Aorta (tissue), 5 donors: ENCODE data around the gene PI16. TPM values are rescaled to one million over a fixed set of nuclear protein-coding genes. Genes with fewer than 3 reads are reported as not detected.

Experiments
- ATAC-seq: fragments of 200-7000 bp; cut with Tn5 transposase; one replicate; pipeline ENCODE4 v1.9.1; 2022; ENCODE audit warnings: moderate library complexity; ENCODE audit not compliant: low FRiP score
- DNase-seq, 2 donors: peaks; one replicate each; pipeline ENCODE4 v3.0.0-alpha.2; 2020
- H3K27ac ChIP-seq, 2 donors: one replicate each; pipeline ENCODE4 v1.5.1; 2013; ENCODE audit warnings: low read length in 2 of 2, mild to moderate bottlenecking in 2 of 2, moderate library complexity in 2 of 2, control low read depth in 1 of 2, inconsistent platforms in 1 of 2, low read depth in 1 of 2
- H3K27me3 ChIP-seq, 2 donors: one replicate each; pipeline ENCODE4 v1.6.1; 2013; ENCODE audit warnings: control low read depth in 1 of 2, low read length in 1 of 2, mild to moderate bottlenecking in 1 of 2, moderate library complexity in 1 of 2; ENCODE audit not compliant: insufficient read depth in 2 of 2, control insufficient read depth in 1 of 2
- H3K36me3 ChIP-seq, 2 donors: one replicate each; pipeline ENCODE4 v1.6.1; 2013; ENCODE audit warnings: control low read depth in 1 of 2, low read length in 1 of 2, mild to moderate bottlenecking in 1 of 2; ENCODE audit not compliant: insufficient read depth in 2 of 2, control insufficient read depth in 1 of 2
- H3K4me1 ChIP-seq, 2 donors: one replicate each; pipeline ENCODE4 v1.6.1; 2013; ENCODE audit warnings: low read length in 2 of 2, control low read depth in 1 of 2, mild to moderate bottlenecking in 1 of 2, moderate library complexity in 1 of 2; ENCODE audit not compliant: insufficient read depth in 2 of 2, control insufficient read depth in 1 of 2
- H3K4me3 ChIP-seq, 2 donors: one replicate each; pipeline ENCODE4 v1.5.1; 2013; ENCODE audit warnings: low read length in 2 of 2, control low read depth in 1 of 2, mild to moderate bottlenecking in 1 of 2
- H3K9me3 ChIP-seq: one replicate; pipeline ENCODE4 v1.6.1; 2013; ENCODE audit warnings: mild to moderate bottlenecking, low read length; ENCODE audit not compliant: control insufficient read depth
- WGBS, 2 donors: extraction: QIAGEN DNeasy Blood & Tissue Kit; methylation state at CpG; one replicate each; pipeline ENCODE4 v1.1.7; 2013; 5-methylcytosine and 5-hydroxymethylcytosine counted together
- intact Hi-C, 2 donors: fragments of 100-400 bp; cut with DNase I; formaldehyde crosslinking; loops; one replicate each; pipeline versions ENCODE4 v1.14.2 to v1.15.0; 2022
- polyA plus RNA-seq, 2 donors: library from polyadenylated mRNA; stranded (reverse); fragments of 200-250 nt; gene quantifications; one replicate each; pipeline ENCODE4 v1.2.3, GENCODE V29; 2013
- total RNA-seq, 2 donors: library from RNA; stranded (reverse); fragmentation: NEBNext Ultra II Directional; extraction: Animal tissue kit (Norgen Biotek cat#: 25700); gene quantifications; one replicate each; pipeline ENCODE4 v1.2.1, GENCODE V29; 2021
- donor health status: healthy with polysubstance abuse.
- donor health status: Bipolar disorder and iron deficiency.
- donor health status: DM: no; HTN: no; CAD: no.
- donor health status: DM: no; HTN: no; CAD: no.
- donor health status: DM: yes; HTN: yes; CAD: no.

Gene PI16
- total and polyA plus RNA-seq, 4 donors: 4.4 to 383 (median 38.7) TPM; not detected in 1

DNA sequence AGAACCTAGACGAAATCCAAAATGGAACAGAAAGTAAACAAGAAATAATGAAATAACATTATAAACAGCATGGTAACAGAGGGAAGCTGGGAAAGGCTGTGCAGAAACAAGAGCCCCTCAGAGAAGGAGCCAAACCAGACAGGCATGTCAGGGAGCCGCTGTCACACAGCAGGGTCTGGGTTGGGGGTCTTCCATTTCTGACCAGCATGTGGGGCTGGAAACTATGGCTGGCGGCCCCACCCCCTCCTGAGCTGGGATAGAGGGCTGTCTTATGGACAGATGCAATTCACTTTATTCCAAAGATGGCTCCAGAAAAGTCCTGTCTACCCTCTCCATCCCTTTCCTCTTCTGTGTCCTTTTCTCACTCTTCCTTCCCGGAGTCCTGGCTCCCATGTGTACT lies 41.5 kb upstream of the PI16 start:
- Histone ChIP-seq H3K4me3 (no peak overlapping the region), H3K27ac (no peak overlapping the region), H3K36me3 (peaks cover 0 to 6% of the 10 kb centered on the region in 2 donors), H3K9me3 (no peaks in the 10 kb centered on the region), H3K4me1 (peaks cover 0 to 11% of the 10 kb centered on the region in 2 donors), H3K27me3 (no peaks in the 10 kb centered on the region)
- intact Hi-C loops: no loop called here
- DNase-seq (no peak), ATAC-seq (no peak)
- 80 to 81% methylated on average over 4 of the region's 4 CpGs for WGBS, 2 donors

DNA sequence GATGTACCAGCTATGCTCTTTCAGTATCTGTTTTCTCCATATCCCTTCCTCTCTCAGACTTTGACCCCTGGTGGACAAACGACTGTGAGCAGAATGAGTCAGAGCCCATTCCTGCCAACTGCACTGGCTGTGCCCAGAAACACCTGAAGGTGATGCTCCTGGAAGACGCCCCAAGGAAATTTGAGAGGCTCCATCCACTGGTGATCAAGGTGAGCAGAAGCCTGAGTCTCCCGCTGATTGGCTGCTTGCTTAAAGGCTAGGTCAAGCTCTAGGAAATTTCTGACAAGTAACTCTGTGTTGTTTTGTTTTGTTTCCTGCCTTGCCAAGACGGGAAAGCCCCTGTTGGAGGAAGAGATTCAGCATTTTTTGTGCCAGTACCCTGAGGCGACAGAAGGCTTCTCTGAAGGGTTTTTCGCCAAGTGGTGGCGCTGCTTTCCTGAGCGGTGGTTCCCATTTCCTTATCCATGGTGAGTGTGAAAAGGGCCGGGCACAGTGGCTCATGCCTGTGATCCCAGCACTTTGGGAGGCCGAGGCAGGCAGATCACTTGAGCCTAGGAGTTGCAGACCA lies 40.2 kb upstream of the PI16 start:
- Histone ChIP-seq H3K27me3 (no peaks in the 10 kb centered on the region), H3K9me3 (no peaks in the 10 kb centered on the region), H3K27ac (no peak overlapping the region), H3K4me1 (peaks cover 0 to 11% of the 10 kb centered on the region in 2 donors), H3K4me3 (no peak overlapping the region), H3K36me3 (peaks cover 0 to 6% of the 10 kb centered on the region in 2 donors)
- intact Hi-C loops: no loop called here
- no peak for ATAC-seq
- WGBS, 2 donors: 56 to 62% methylated on average over 10 of the region's 10 CpGs
- DNase-seq: peak in 1 of 2 donors; percentile 59

DNA sequence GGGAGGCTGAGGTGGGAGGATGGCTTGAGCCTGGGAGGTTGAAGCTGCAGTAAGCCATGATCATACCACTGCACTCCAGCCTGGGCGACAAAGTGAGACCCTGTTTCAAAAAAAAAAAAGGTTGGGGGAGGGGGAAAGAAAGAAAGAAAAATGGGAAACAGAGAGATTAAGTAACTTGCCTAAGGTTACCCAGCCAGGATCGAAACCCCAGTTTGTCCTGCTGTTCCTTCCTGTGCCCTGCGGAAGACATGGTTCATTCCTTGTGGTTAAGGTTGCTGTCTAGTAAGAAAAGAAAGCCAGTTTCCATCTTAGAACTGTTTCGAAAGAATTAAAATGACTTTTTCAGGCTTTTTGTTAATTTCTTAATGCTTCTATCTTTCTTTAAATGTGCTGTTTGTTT lies 38.9 kb upstream of the PI16 start:
- Histone ChIP-seq H3K27me3 (no peaks in the 10 kb centered on the region), H3K9me3 (no peaks in the 10 kb centered on the region), H3K4me3 (no peak overlapping the region), H3K36me3 (peaks cover 0 to 8% of the 10 kb centered on the region in 2 donors), H3K27ac (no peak overlapping the region), H3K4me1 (peaks cover 0 to 14% of the 10 kb centered on the region in 2 donors)
- DNase-seq (no peak), ATAC-seq (no peak)
- intact Hi-C loops: no loop called here
- WGBS, 2 donors: 92 to 98% methylated on average over 4 of the region's 4 CpGs

DNA sequence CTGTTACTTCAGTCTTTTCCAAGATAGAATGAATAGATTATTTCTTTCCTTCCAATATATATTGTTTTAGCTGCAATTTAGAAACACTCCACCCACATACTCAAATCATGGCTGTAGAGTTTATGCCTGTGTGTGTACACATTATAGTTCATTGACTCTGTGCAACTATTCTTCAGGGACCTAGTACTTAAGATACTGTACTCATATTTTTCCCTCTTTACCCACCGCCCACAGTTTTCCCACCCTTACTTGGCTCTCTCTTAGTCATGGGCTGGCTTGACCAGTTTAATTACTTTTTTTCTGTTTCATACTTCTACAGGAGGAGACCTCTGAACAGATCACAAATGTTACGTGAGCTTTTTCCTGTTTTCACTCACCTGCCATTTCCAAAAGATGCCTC lies 38.4 kb upstream of the PI16 start:
- no peaks in the 10 kb centered on the region for H3K9me3 ChIP-seq
- WGBS, 2 donors: 53 to 65% methylated on average over 2 of the region's 2 CpGs
- ATAC-seq: no peak
- peaks cover 0 to 8% of the 10 kb centered on the region in 2 donors for H3K36me3 ChIP-seq
- no peak overlapping the region for H3K27ac ChIP-seq
- no peak for DNase-seq
- peaks cover 0 to 14% of the 10 kb centered on the region in 2 donors for H3K4me1 ChIP-seq
- no peaks in the 10 kb centered on the region for H3K27me3 ChIP-seq
- intact Hi-C loops: no loop called here
- no peak overlapping the region for H3K4me3 ChIP-seq

DNA sequence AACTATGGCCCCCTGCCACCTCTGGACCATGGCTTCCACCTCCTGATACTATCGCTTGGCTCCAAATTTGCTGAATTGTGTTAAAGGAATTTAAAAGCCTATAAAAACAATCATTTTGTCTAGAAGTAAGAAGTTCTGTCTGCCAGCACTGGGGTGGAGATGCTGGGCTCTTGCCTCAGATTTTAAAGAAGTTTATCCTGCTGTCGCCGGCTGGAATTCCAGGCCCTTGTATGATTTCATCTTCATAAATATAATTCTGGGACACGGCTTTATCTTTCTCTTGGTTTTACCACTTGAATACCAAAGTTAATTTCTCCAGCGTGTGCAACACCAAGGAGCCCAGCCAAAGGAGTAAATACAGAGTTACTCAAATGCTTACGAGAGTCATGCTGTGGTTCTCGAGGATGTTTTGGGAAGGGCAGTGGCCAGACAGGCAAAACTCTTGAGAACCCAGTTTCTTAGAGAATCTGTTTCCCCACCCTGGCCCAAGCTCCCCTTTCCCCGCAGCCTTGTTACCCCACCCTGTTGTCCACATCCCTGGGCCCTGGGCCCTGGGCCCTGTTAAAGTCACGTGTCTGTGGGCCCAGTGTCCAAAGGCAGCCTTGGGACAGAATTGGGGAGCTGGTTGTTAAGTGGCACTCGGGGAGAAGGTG lies 36.9 kb upstream of the PI16 start:
- peak; percentile 84 for ATAC-seq
- peak in 1 of 2 donors; percentile 69 for DNase-seq
- Histone ChIP-seq H3K4me1 (peaks cover 0 to 14% of the 10 kb centered on the region in 2 donors), H3K27me3 (no peaks in the 10 kb centered on the region), H3K9me3 (no peaks in the 10 kb centered on the region), H3K4me3 (no peak overlapping the region), H3K27ac (peak overlapping the region; percentile 15 to 49), H3K36me3 (peaks cover 0 to 6% of the 10 kb centered on the region in 2 donors)
- WGBS, 2 donors: 6 to 11% methylated on average over 10 of the region's 10 CpGs
- intact Hi-C loops: no loop called here

DNA sequence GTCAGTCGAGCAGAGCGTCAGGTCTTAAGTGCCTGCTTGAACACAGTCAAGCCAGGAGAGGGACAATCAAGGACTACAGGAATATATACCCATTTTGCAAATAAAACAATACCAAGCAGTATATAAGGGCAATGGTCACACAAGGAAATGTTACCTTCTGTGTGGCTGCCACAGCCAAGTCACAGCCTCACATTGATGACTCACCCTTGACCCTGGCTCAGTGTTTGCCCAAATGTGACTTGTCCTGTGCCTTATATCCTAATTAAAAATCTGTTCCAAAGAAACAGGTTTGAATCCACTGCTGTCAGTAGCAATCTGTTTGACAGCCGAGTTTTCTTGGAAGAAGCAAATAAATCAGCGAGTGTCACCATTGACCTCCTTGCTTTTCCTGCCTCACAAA lies 34.5 kb upstream of the PI16 start:
- DNase-seq (no peak), ATAC-seq (no peak)
- Histone ChIP-seq H3K4me3 (no peak overlapping the region), H3K9me3 (no peaks in the 10 kb centered on the region), H3K27me3 (no peaks in the 10 kb centered on the region), H3K4me1 (peaks cover 0 to 14% of the 10 kb centered on the region in 2 donors), H3K36me3 (peaks cover 0 to 2% of the 10 kb centered on the region in 2 donors), H3K27ac (no peak overlapping the region)
- WGBS, 2 donors: 90 to 91% methylated on average over 4 of the region's 4 CpGs
- intact Hi-C loops: no loop called here

DNA sequence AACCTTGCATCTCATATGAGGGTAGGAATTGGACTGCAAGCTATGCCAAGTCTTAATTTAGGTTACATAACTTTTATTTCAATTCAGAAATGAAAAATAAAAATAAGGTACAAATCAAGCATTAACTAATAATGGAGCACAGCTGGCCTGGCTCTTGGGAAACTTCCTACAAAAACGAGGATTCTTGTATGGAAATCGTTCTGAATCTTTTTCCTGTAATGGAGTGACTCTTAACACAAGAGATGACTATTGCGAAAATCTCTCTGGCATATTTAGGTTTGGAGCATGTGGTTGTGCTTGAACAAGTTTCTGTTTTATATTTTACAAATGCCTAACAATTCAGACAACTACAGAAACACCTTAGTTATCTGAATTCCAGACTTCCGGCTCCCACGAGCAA lies 34.0 kb upstream of the PI16 start:
- Histone ChIP-seq H3K4me1 (peaks cover 0 to 14% of the 10 kb centered on the region in 2 donors), H3K9me3 (no peaks in the 10 kb centered on the region), H3K27me3 (no peaks in the 10 kb centered on the region), H3K36me3 (peaks cover 0 to 2% of the 10 kb centered on the region in 2 donors), H3K4me3 (no peak overlapping the region), H3K27ac (no peak overlapping the region)
- DNase-seq (no peak), ATAC-seq (no peak)
- 68 to 75% methylated on average over 5 of the region's 5 CpGs for WGBS, 2 donors
- intact Hi-C loops: no loop called here

DNA sequence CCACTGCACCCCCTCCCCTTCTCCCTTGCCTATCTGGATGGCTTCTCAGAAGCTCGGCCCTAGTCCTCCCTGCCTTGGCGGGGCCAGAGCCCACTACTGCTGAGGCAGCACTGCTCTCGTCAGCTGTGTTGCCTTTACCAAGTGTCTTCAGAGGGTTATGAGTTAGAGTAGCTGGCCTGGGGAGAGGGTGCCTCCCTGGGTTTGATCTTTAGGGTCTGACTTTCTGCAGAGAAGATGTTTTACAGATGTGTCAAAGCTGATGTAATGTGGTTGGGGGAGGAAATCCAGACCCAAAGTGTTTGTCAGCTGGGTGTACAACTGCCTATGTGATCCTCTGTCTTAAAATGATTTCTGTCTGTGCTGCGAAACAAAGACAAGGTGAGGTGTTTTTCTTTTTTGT lies 30.4 kb upstream of the PI16 start:
- H3K4me1 ChIP-seq: peaks cover 0 to 6% of the 10 kb centered on the region in 2 donors
- no peak overlapping the region for H3K4me3 ChIP-seq
- no peaks in the 10 kb centered on the region for H3K27me3 ChIP-seq
- DNase-seq (no peak), ATAC-seq (no peak)
- H3K9me3 ChIP-seq: no peaks in the 10 kb centered on the region
- H3K36me3 ChIP-seq: peaks cover 0 to 2% of the 10 kb centered on the region in 2 donors
- 91 to 96% methylated on average over 4 of the region's 4 CpGs for WGBS, 2 donors
- no peak overlapping the region for H3K27ac ChIP-seq
- intact Hi-C loops: no loop called here

DNA sequence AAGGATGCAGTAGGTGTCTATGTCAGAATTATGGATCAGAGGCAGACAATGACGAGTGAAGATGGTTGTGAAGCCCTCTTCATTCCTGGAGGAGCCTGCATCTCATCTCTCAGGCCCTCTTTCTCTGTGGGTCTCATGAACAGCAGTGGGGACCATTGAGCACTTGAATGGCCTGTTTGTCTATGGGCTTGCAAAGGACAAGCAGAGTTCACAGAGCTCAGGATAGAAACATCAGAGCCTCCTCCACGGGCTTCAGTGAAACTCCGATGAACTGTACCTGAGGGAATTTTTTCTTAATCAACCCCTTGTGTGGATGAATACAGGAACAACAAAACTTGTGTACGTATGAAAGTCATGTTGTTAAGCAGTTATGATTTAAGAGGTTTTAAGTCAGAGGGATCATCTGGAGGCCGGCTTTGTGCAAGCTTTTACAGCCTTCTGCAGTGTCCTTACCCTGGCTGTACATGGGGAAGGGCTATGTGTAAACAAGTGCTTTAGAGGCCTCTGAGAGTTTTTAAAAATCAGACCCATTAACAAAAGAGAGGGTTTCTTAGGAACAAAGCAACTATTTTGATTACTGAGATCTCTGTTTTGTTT lies 29.7 kb upstream of the PI16 start:
- no peak for DNase-seq
- no peak overlapping the region for H3K4me3 ChIP-seq
- no peak for ATAC-seq
- intact Hi-C loops: no loop called here
- H3K9me3 ChIP-seq: no peaks in the 10 kb centered on the region
- WGBS, 2 donors: 80% methylated on average over 5 of the region's 5 CpGs
- H3K27ac ChIP-seq: no peak overlapping the region
- no peaks in the 10 kb centered on the region for H3K27me3 ChIP-seq
- peaks cover 0 to 2% of the 10 kb centered on the region in 2 donors for H3K36me3 ChIP-seq
- peaks cover 0 to 5% of the 10 kb centered on the region in 2 donors for H3K4me1 ChIP-seq
